GM12878 (cell line): ENCODE measurements around the gene MAP3K5. TPM values are rescaled to one million over a fixed set of nuclear protein-coding genes. Genes with fewer than 3 reads are reported as not detected.
A peak's percentile ranks its signal among the peaks of the same experiment; 100 is the strongest.
"Not testable (repeated sequence)": the region's sequence is repeated elsewhere in the genome, so short reads cannot be mapped to it uniquely, and the experiment has no call there.

Experiments
- ATAC-seq: fragments of 200-7000 bp; cut with Tn5 transposase; 3 replicates; pipeline ENCODE4 v1.9.1; 2020; ENCODE audit warnings: mild to moderate bottlenecking, moderate library complexity
- BruUV-seq: library from RNA; stranded (reverse); fragments of 400-500 nt; replicated peaks from 2 replicates; lab custom pipeline; 2021; lab: Mats Ljungman, UMichigan
- CTCF ChIA-PET: fragments of 300-600 bp; sonication (Branson Sonifier 250); formaldehyde crosslinking; extraction: SDS; loops from one replicate; lab custom pipeline; 2021; ENCODE audit warnings: inconsistent platforms; lab: Yijun Ruan, JAX
- POLR2A ChIA-PET: fragments of 350-600 bp; formaldehyde crosslinking; extraction: SDS; loops from one replicate; lab custom pipeline; 2021; ENCODE audit warnings: inconsistent platforms; lab: Charles Lee
- RAD21 ChIA-PET: fragments of 300-600 bp; sonication (Branson Sonifier 250); formaldehyde crosslinking; loops from one replicate; lab custom pipeline; 2023; ENCODE audit warnings: antibody characterized with exemption; ENCODE audit not compliant: unreplicated experiment; lab: Charles Lee
- SMC1A ChIA-PET: fragments of 300-600 bp; sonication (Branson Sonifier 250); formaldehyde crosslinking; loops from one replicate; lab custom pipeline; 2023; ENCODE audit not compliant: unreplicated experiment, uncharacterized antibody; lab: Charles Lee
- DNase-seq: peaks from one replicate; pipeline ENCODE4 v3.0.0-alpha.2; 2011; ENCODE audit warnings: low read depth, low spot score
- FAIRE-seq: peaks from 3 replicates; lab custom pipeline; 2011; peaks lifted over from hg19 to GRCh38; lab: Jason Lieb, UNC
- H2AFZ ChIP-seq: 2 replicates; pipeline ENCODE4 v1.6.0; 2011; ENCODE audit warnings: low read depth, low read length, control low read depth; ENCODE audit not compliant: control insufficient read depth
- H3K27ac ChIP-seq: 2 replicates; pipeline ENCODE4 v1.5.1; 2011; ENCODE audit warnings: control low read depth; ENCODE audit not compliant: control insufficient read depth, insufficient read depth
- H3K27me3 ChIP-seq, 2 experiments: replicated peaks in 1 of 2; 2 replicates each; pipeline versions ENCODE4 v1.6.0 to v1.6.1; 2011; ENCODE audit warnings: low read length in 1 of 2; ENCODE audit not compliant: control insufficient read depth in 2 of 2, insufficient read depth in 2 of 2
- H3K36me3 ChIP-seq, 2 experiments: 2 replicates each; pipeline ENCODE4 v1.5.1; 2011; ENCODE audit warnings: low read length in 1 of 2; ENCODE audit not compliant: control insufficient read depth in 2 of 2, insufficient read depth in 2 of 2
- H3K4me1 ChIP-seq: 2 replicates; pipeline ENCODE4 v1.6.1; 2011; ENCODE audit warnings: mild to moderate bottlenecking, low read length, moderate library complexity, mixed read lengths; ENCODE audit not compliant: control insufficient read depth, insufficient read depth
- H3K4me2 ChIP-seq: 2 replicates; pipeline ENCODE4 v1.6.0; 2011; ENCODE audit warnings: control low read depth; ENCODE audit not compliant: control insufficient read depth, insufficient read depth
- H3K4me3 ChIP-seq: fragments of 200-600 bp; sonication (generic); 2 replicates; pipeline ENCODE4 v1.5.1; 2016
- H3K79me2 ChIP-seq: 2 replicates; pipeline ENCODE4 v1.6.0; 2011; ENCODE audit warnings: low read length; ENCODE audit not compliant: control insufficient read depth, insufficient read depth
- H3K9ac ChIP-seq: 2 replicates; pipeline ENCODE4 v1.8.0; 2011; ENCODE audit warnings: low read length, control low read depth, mixed read lengths; ENCODE audit not compliant: control insufficient read depth, insufficient read depth
- H3K9me3 ChIP-seq: replicated peaks from 3 replicates; pipeline ENCODE4 v1.5.1; 2011; ENCODE audit warnings: mild to moderate bottlenecking, low read length; ENCODE audit not compliant: control insufficient read depth, insufficient read depth
- H4K20me1 ChIP-seq: 2 replicates; pipeline ENCODE4 v1.6.0; 2011; ENCODE audit not compliant: control insufficient read depth, insufficient read depth
- CTCF ChIP-seq, 3 experiments: IDR thresholded peaks in 2 of 3; conservative IDR thresholded peaks in 1 of 3; 2 replicates each; pipeline ENCODE4 v1.5.1; 2011; ENCODE audit warnings: low read depth in 3 of 3, low read length in 3 of 3, mild to moderate bottlenecking in 3 of 3, control low read depth in 2 of 3, moderate library complexity in 2 of 3, inconsistent platforms in 1 of 3, mixed read lengths in 1 of 3; ENCODE audit not compliant: control insufficient read depth in 2 of 3, insufficient read depth in 1 of 3; ENCODE audit errors: extremely low read depth in 1 of 3
- RAD21 ChIP-seq: IDR thresholded peaks from 2 replicates; pipeline ENCODE4 v1.6.1; 2011; ENCODE audit warnings: mild to moderate bottlenecking, low read depth, low read length, moderate library complexity; ENCODE audit not compliant: insufficient read depth
- SMC3 ChIP-seq: IDR thresholded peaks from 2 replicates; pipeline ENCODE4 v1.6.1; 2011; ENCODE audit warnings: low read length, improper control_type of control experiment, borderline replicate concordance
- TCF7 ChIP-seq: IDR thresholded peaks from 2 replicates; pipeline ENCODE4 v1.6.1; 2014; ENCODE audit warnings: antibody characterized with exemption, borderline replicate concordance
- WRNIP1 ChIP-seq: IDR thresholded peaks from 2 replicates; pipeline ENCODE4 v1.6.1; 2011; ENCODE audit warnings: low read depth, low read length, improper control_type of control experiment, borderline replicate concordance
- WGBS: methylation state at CpG from one replicate; pipeline ENCODE4 v1.1.6; 2016; ENCODE audit warnings: low lambda C conversion rate; ENCODE audit not compliant: insufficient replicate concordance, insufficient coverage; ENCODE audit errors: missing lambda C conversion rate; 5-methylcytosine and 5-hydroxymethylcytosine counted together
- in situ Hi-C: fragments of 300-500 bp; cut with MboI; formaldehyde crosslinking; loops from 9 replicates; pipeline ENCODE4 v1.14.3; 2018; ENCODE audit warnings: mixed read lengths
- intact Hi-C: fragments of 100-400 bp; cut with micrococcal nuclease; formaldehyde crosslinking; loops from one replicate; pipeline ENCODE4 v1.14.2; 2022; ENCODE audit not compliant: unreplicated experiment
- polyA plus RNA-seq, 11 experiments: library from polyadenylated mRNA; depleted of rRNA in 4 of 11; unstranded in 6 of 11; stranded (reverse) in 5 of 11; fragments of >200 nt; fragmentation: Nextera tagmentation in 4 of 11; fragmentation: Illumina TruSeq in 1 of 11; extraction: Ambion mirVana in 4 of 11; extraction: Trizol in 1 of 11; gene quantifications; 1 replicate in 1 of 11; 2 replicates in 10 of 11; pipeline versions ENCODE4 v1.2.1 to v1.2.3, GENCODE V29; 2011 to 2016; ENCODE audit warnings: inconsistent platforms in 2 of 11, missing spikeins in 2 of 11, low read depth in 1 of 11
- total RNA-seq, 4 experiments: library from RNA; depleted of rRNA in 3 of 4; stranded (reverse); fragments of >200 nt in 3 of 4; fragmentation: Illumina TruSeq in 1 of 4; extraction: Trizol in 1 of 4; gene quantifications; 2 replicates each; pipeline versions ENCODE4 v1.2.1 to v1.2.3, GENCODE V29; 2013 to 2021

The MAP3K5 gene
- total and polyA plus RNA-seq, 10 of the 15 experiments (the other 5 are each of a cell fraction or from before 2014, with no cell fraction given) = 5.4 to 34.3 (median 26.4) TPM

- H4K20me1 ChIP-seq, H3K4me1 ChIP-seq, FAIRE-seq, H3K9me3 ChIP-seq, BruUV-seq, in situ Hi-C loops, ATAC-seq, H3K79me2 ChIP-seq, DNase-seq, H3K4me2 ChIP-seq, H3K27ac ChIP-seq, H3K27me3 ChIP-seq, H3K4me3 ChIP-seq, H2AFZ ChIP-seq, POLR2A ChIA-PET, H3K9ac ChIP-seq: not testable (repeated sequence)
- SMC1A ChIA-PET = interaction anchor here (0.8 to 1.2 kb wide), 3 partner anchors 9 to 208 kb away, joined by 3 to 5 read pairs (median 5); partner anchors contain the start of gene MAP3K5
- intact Hi-C loops = loop anchor here (10.0 kb wide), 1 partner anchor 341 kb away; the partner anchor contains the start of gene SLC35D3
- CTCF ChIA-PET = interaction anchor here (0.7 to 1.4 kb wide), 4 partner anchors 9 to 208 kb away, joined by 3 to 6 read pairs (median 4); partner anchors contain the start of gene MAP3K5
- peaks cover 7 to 35% of the 10 kb centered on the region in 2 experiments for H3K36me3 ChIP-seq
- WGBS = 93% methylated on average over 5 of the region's 5 CpGs
- RAD21 ChIA-PET = interaction anchor here (1.1 kb wide), 1 partner anchor 208 kb away, joined by 7 read pairs; the partner anchor contains the start of gene MAP3K5
Observed at GRCh38 chr6:136584290-136584689, 208.0 kb downstream of the MAP3K5 start.

- in situ Hi-C loops = no loop called here
- intact Hi-C loops = loop anchor here (10.0 kb wide), 1 partner anchor 342 kb away; the partner anchor contains the start of gene SLC35D3
- Histone ChIP-seq H3K79me2 (no peaks in the 10 kb centered on the region), H4K20me1 (no peaks in the 10 kb centered on the region), H3K4me1 (no peaks in the 10 kb centered on the region), H3K4me3 (no peak overlapping the region), H3K9ac (no peak overlapping the region), H3K9me3 (no peaks in the 10 kb centered on the region), H2AFZ (no peak overlapping the region), H3K27me3 (no peaks in the 10 kb centered on the region), H3K36me3 (peaks cover 4 to 31% of the 10 kb centered on the region in 2 experiments), H3K27ac (no peak overlapping the region), H3K4me2 (no peak overlapping the region)
- ChIA-PET CTCF (interaction anchor here (0.6 to 2.0 kb wide), 4 partner anchors 14 to 107 kb away, joined by 4 to 7 read pairs (median 6); no protein-coding TSS in a partner anchor), RAD21 (no interaction called here), POLR2A (no interaction called here), SMC1A (no interaction called here)
- BruUV-seq = no TSS peak
- peak; percentile 39; the same call in 1 of the 2 replicates for TF ChIP-seq SMC3
- TF ChIP-seq RAD21 = peak; percentile 28; the same call in 1 of the 2 replicates
- TF ChIP-seq WRNIP1 = no peak
- TF ChIP-seq TCF7 = no peak
- peak; percentile 29 to 50 (median 48); a peak in 4 of 6 replicates for TF ChIP-seq CTCF (IDR thresholded peaks at IDR 0.05 in 2 of 3, conservative IDR thresholded peaks at IDR 0.05 in 1 of 3; ENCODE audit: control insufficient read depth in 2 of 3, extremely low read depth in 1 of 3, insufficient read depth in 1 of 3, low read depth in 3 of 3, low read length in 3 of 3)
- 48% methylated on average over 3 of the region's 3 CpGs for WGBS
- FAIRE-seq (peak; percentile 47), DNase-seq (no peak), ATAC-seq (peak; percentile 73)
Observed at GRCh38 chr6:136582711-136583471, 209.4 kb downstream of the MAP3K5 start.
